CD4-positive, alpha-beta memory T cell (primary cell): ENCODE data around the gene PLD2. TPM values are rescaled to one million over a fixed set of nuclear protein-coding genes. Genes with fewer than 3 reads are reported as not detected.
A peak's percentile ranks its signal among the peaks of the same experiment; 100 is the strongest.

ENCODE experiments used
- CTCF ChIA-PET: fragments of 350-600 bp; sonication (Branson Sonifier 250); formaldehyde crosslinking; loops from one replicate; lab custom pipeline; 2021; ENCODE audit warnings: inconsistent platforms; ENCODE audit not compliant: partially characterized antibody; lab: Charles Lee
- POLR2A ChIA-PET: fragments of 350-600 bp; sonication (Branson Sonifier 250); formaldehyde crosslinking; loops from one replicate; lab custom pipeline; 2021; ENCODE audit not compliant: partially characterized antibody; lab: Charles Lee
- DNase-seq, 5 donors: peaks; one replicate each; pipeline versions ENCODE4 v3.0.0 to v3.0.0-alpha.2; 2020 to 2022; ENCODE audit warnings: mixed read lengths in 1 of 5
- H3K27ac ChIP-seq: one replicate; pipeline ENCODE4 v1.7.0; 2013; ENCODE audit warnings: low read depth, low read length
- H3K27me3 ChIP-seq: 2 replicates; pipeline ENCODE4 v1.7.0; 2013; ENCODE audit warnings: mild to moderate bottlenecking, low read length, moderate library complexity; ENCODE audit not compliant: insufficient read depth
- H3K36me3 ChIP-seq: 2 replicates; pipeline ENCODE4 v1.7.0; 2013; ENCODE audit warnings: mild to moderate bottlenecking, low read length, moderate library complexity; ENCODE audit not compliant: insufficient read depth
- H3K4me1 ChIP-seq: 2 replicates; pipeline ENCODE4 v1.7.0; 2013; ENCODE audit warnings: mild to moderate bottlenecking, low read length, moderate library complexity; ENCODE audit not compliant: insufficient read depth
- H3K4me3 ChIP-seq, 2 donors: one replicate each; pipeline ENCODE4 v1.7.0; 2013; ENCODE audit warnings: low read length in 2 of 2, mild to moderate bottlenecking in 1 of 2
- H3K9me3 ChIP-seq, 2 donors: one replicate each; pipeline ENCODE4 v1.7.0; 2013; ENCODE audit warnings: low read length in 2 of 2, control low read depth in 1 of 2; ENCODE audit not compliant: control insufficient read depth in 1 of 2
- H3K27ac Mint-ChIP-seq, 7 donors: one replicate each; pipeline ENCODE4 v1.8.0; 2020 to 2021; ENCODE audit warnings: mixed read lengths in 7 of 7, mild to moderate bottlenecking in 6 of 7, inconsistent platforms in 3 of 7, moderate library complexity in 3 of 7
- H3K27me3 Mint-ChIP-seq, 2 donors: one replicate each; pipeline ENCODE4 v1.8.0; 2020 to 2021; ENCODE audit warnings: mixed read lengths in 2 of 2
- H3K36me3 Mint-ChIP-seq, 2 donors: one replicate each; pipeline ENCODE4 v1.8.0; 2020 to 2021; ENCODE audit warnings: mixed read lengths in 2 of 2, inconsistent platforms in 1 of 2, mild to moderate bottlenecking in 1 of 2
- H3K4me1 Mint-ChIP-seq, 4 donors: one replicate each; pipeline ENCODE4 v1.8.0; 2020 to 2021; ENCODE audit warnings: mixed read lengths in 4 of 4, mild to moderate bottlenecking in 1 of 4
- H3K4me3 Mint-ChIP-seq, 8 donors: one replicate each; pipeline ENCODE4 v1.8.0; 2020 to 2021; ENCODE audit warnings: mixed read lengths in 8 of 8, mild to moderate bottlenecking in 7 of 8, moderate library complexity in 6 of 8, inconsistent platforms in 3 of 8
- H3K9me3 Mint-ChIP-seq, 8 donors: one replicate each; pipeline ENCODE4 v1.8.0; 2020 to 2021; ENCODE audit warnings: mixed read lengths in 8 of 8, mild to moderate bottlenecking in 5 of 8, inconsistent platforms in 3 of 8, moderate library complexity in 1 of 8
- intact Hi-C: fragments of 100-400 bp; cut with micrococcal nuclease; formaldehyde crosslinking; loops from one replicate; pipeline ENCODE4 v1.15.1; 2023
- polyA plus RNA-seq, 2 donors: library from polyadenylated mRNA; unstranded; fragments of 300-500 nt; fragmentation: Illumina TruSeq; gene quantifications; one replicate each; pipeline ENCODE4 v1.2.3, GENCODE V29; 2021
- total RNA-seq, 2 experiments: library from RNA; stranded (reverse); gene quantifications; one replicate each; pipeline ENCODE4 v1.2.3, GENCODE V29; 2021

The PLD2 gene
- total and polyA plus RNA-seq, 4 experiments from 2014 or later = 1.9 to 37.5 (median 17.9) TPM

GRCh38 chr17:4845118-4845517, 38.2 kb downstream of the PLD2 start:
- intact Hi-C loops = no loop called here
- Histone ChIP-seq H3K4me3 (no peak overlapping the region), H3K4me1 (peaks cover 24% of the 10 kb centered on the region), H3K36me3 (peaks cover 9% of the 10 kb centered on the region), H3K27me3 (no peaks in the 10 kb centered on the region), H3K9me3 (no peaks in the 10 kb centered on the region), H3K27ac (no peak overlapping the region)
- CTCF ChIA-PET = no interaction called here
- DNase-seq = no peak
- H3K4me1 Mint-ChIP-seq = peaks cover 46 to 77% (median 54%) of the 10 kb centered on the region in 4 donors
- no peaks in the 10 kb centered on the region for H3K9me3 Mint-ChIP-seq
- peak overlapping the region in 2 of 7 donors; percentile 25 to 77 for H3K27ac Mint-ChIP-seq
- peaks cover 7 to 11% of the 10 kb centered on the region in 2 donors for H3K36me3 Mint-ChIP-seq
- no peak overlapping the region for H3K4me3 Mint-ChIP-seq
- POLR2A ChIA-PET = no interaction called here
- H3K27me3 Mint-ChIP-seq = no peaks in the 10 kb centered on the region

- ChIA-PET CTCF (no interaction called here), POLR2A (interaction anchor here (0.5 kb wide), 1 partner anchor 22 kb away, joined by 3 read pairs; no protein-coding TSS in a partner anchor)
- Mint-ChIP-seq H3K36me3 (peaks cover 5 to 18% of the 10 kb centered on the region in 2 donors), H3K9me3 (peaks cover 0 to under 1% (median 0%) of the 10 kb centered on the region in 8 donors), H3K27ac (peak overlapping the region in 2 of 7 donors; percentile 13 to 53), H3K4me1 (peaks cover 45 to 76% (median 52%) of the 10 kb centered on the region in 4 donors), H3K4me3 (no peak overlapping the region), H3K27me3 (no peaks in the 10 kb centered on the region)
- no peaks in the 10 kb centered on the region for H3K9me3 ChIP-seq
- H3K36me3 ChIP-seq = peaks cover 9% of the 10 kb centered on the region
- H3K4me3 ChIP-seq = no peak overlapping the region
- intact Hi-C loops = no loop called here
- H3K27me3 ChIP-seq = no peaks in the 10 kb centered on the region
- peaks cover 16% of the 10 kb centered on the region for H3K4me1 ChIP-seq
- H3K27ac ChIP-seq = no peak overlapping the region
- no peak for DNase-seq
Observed at GRCh38 chr17:4846635-4847390, 39.9 kb downstream of the PLD2 start.

- Histone ChIP-seq H3K9me3 (no peaks in the 10 kb centered on the region), H3K36me3 (peaks cover 9% of the 10 kb centered on the region), H3K4me1 (peaks cover 16% of the 10 kb centered on the region), H3K27me3 (no peaks in the 10 kb centered on the region), H3K27ac (no peak overlapping the region), H3K4me3 (no peak overlapping the region)
- intact Hi-C loops = no loop called here
- peaks cover 40 to 78% (median 51%) of the 10 kb centered on the region in 4 donors for H3K4me1 Mint-ChIP-seq
- CTCF ChIA-PET = interaction anchor here (1.5 kb wide), 1 partner anchor 59 kb away, joined by 3 read pairs; no protein-coding TSS in a partner anchor
- POLR2A ChIA-PET = interaction anchor here (1.1 kb wide), 1 partner anchor 8 kb away, joined by 3 read pairs; no protein-coding TSS in a partner anchor
- peaks cover 9 to 27% of the 10 kb centered on the region in 2 donors for H3K36me3 Mint-ChIP-seq
- no peaks in the 10 kb centered on the region for H3K27me3 Mint-ChIP-seq
- peak overlapping the region in 1 of 7 donors; percentile 38 for H3K27ac Mint-ChIP-seq
- no peak for DNase-seq
- peaks cover 0 to 7% (median 3%) of the 10 kb centered on the region in 8 donors for H3K9me3 Mint-ChIP-seq
- H3K4me3 Mint-ChIP-seq = no peak overlapping the region
Observed at GRCh38 chr17:4849011-4849536, 42.1 kb downstream of the PLD2 start.

- H3K9me3 Mint-ChIP-seq = peaks cover 0 to 7% (median 3%) of the 10 kb centered on the region in 8 donors
- DNase-seq = no peak
- H3K4me1 Mint-ChIP-seq = peaks cover 34 to 75% (median 53%) of the 10 kb centered on the region in 4 donors
- H3K4me3 Mint-ChIP-seq = no peak overlapping the region
- no peaks in the 10 kb centered on the region for H3K9me3 ChIP-seq
- no peaks in the 10 kb centered on the region for H3K27me3 Mint-ChIP-seq
- peaks cover 16% of the 10 kb centered on the region for H3K4me1 ChIP-seq
- intact Hi-C loops = no loop called here
- CTCF ChIA-PET = interaction anchor here (1.5 kb wide), 1 partner anchor 60 kb away, joined by 3 read pairs; no protein-coding TSS in a partner anchor
- H3K27ac Mint-ChIP-seq = no peak overlapping the region
- H3K27me3 ChIP-seq = no peaks in the 10 kb centered on the region
- no peaks in the 10 kb centered on the region for H3K36me3 ChIP-seq
- peaks cover 13 to 34% of the 10 kb centered on the region in 2 donors for H3K36me3 Mint-ChIP-seq
- no peak overlapping the region for H3K4me3 ChIP-seq
- no peak overlapping the region for H3K27ac ChIP-seq
- POLR2A ChIA-PET = interaction anchor here (0.6 to 2.7 kb wide), 3 partner anchors 10 to 16 kb away, joined by 3 to 8 read pairs (median 4); no protein-coding TSS in a partner anchor
Observed at GRCh38 chr17:4850246-4850645, 43.3 kb downstream of the PLD2 start.

- intact Hi-C loops = no loop called here
- no peak for DNase-seq
- H3K4me3 Mint-ChIP-seq = no peak overlapping the region
- POLR2A ChIA-PET = interaction anchor here (2.7 kb wide), 1 partner anchor 16 kb away, joined by 8 read pairs; no protein-coding TSS in a partner anchor
- Histone ChIP-seq H3K4me1 (peaks cover 16% of the 10 kb centered on the region), H3K27me3 (no peaks in the 10 kb centered on the region), H3K9me3 (no peaks in the 10 kb centered on the region), H3K4me3 (no peak overlapping the region), H3K27ac (no peak overlapping the region), H3K36me3 (no peaks in the 10 kb centered on the region)
- peaks cover 34 to 72% (median 51%) of the 10 kb centered on the region in 4 donors for H3K4me1 Mint-ChIP-seq
- H3K27ac Mint-ChIP-seq = peak overlapping the region in 4 of 7 donors; percentile 11 to 91 (median 64)
- CTCF ChIA-PET = no interaction called here
- peaks cover 0 to 7% (median 3%) of the 10 kb centered on the region in 8 donors for H3K9me3 Mint-ChIP-seq
- H3K36me3 Mint-ChIP-seq = peaks cover 15 to 33% of the 10 kb centered on the region in 2 donors
- H3K27me3 Mint-ChIP-seq = no peaks in the 10 kb centered on the region
Observed at GRCh38 chr17:4851084-4851483, 44.1 kb downstream of the PLD2 start.

GRCh38 chr17:4852567-4853207, 45.7 kb downstream of the PLD2 start:
- peaks cover 0 to 7% (median 3%) of the 10 kb centered on the region in 8 donors for H3K9me3 Mint-ChIP-seq
- Histone ChIP-seq H3K4me3 (no peak overlapping the region), H3K36me3 (no peaks in the 10 kb centered on the region), H3K9me3 (no peaks in the 10 kb centered on the region), H3K4me1 (peaks cover 19% of the 10 kb centered on the region), H3K27me3 (no peaks in the 10 kb centered on the region), H3K27ac (no peak overlapping the region)
- CTCF ChIA-PET = no interaction called here
- peaks cover 20 to 31% of the 10 kb centered on the region in 2 donors for H3K36me3 Mint-ChIP-seq
- peaks cover 34 to 70% (median 49%) of the 10 kb centered on the region in 4 donors for H3K4me1 Mint-ChIP-seq
- POLR2A ChIA-PET = interaction anchor here (0.9 kb wide), 1 partner anchor 17 kb away, joined by 3 read pairs; no protein-coding TSS in a partner anchor
- peak overlapping the region; percentile 19 to 86 (median 68) for H3K27ac Mint-ChIP-seq
- intact Hi-C loops = no loop called here
- peak overlapping the region in 1 of 8 donors; percentile 2 for H3K4me3 Mint-ChIP-seq
- DNase-seq = peak; percentile 30 to 70 (median 43)
- no peaks in the 10 kb centered on the region for H3K27me3 Mint-ChIP-seq
